ENCODE data around the gene SERTAD4. TPM values are rescaled to one million over a fixed set of nuclear protein-coding genes. Genes with fewer than 3 reads are reported as not detected.

Gene SERTAD4
- total RNA-seq = under 0.01 and 0.15 TPM in 2 replicates

DNA sequence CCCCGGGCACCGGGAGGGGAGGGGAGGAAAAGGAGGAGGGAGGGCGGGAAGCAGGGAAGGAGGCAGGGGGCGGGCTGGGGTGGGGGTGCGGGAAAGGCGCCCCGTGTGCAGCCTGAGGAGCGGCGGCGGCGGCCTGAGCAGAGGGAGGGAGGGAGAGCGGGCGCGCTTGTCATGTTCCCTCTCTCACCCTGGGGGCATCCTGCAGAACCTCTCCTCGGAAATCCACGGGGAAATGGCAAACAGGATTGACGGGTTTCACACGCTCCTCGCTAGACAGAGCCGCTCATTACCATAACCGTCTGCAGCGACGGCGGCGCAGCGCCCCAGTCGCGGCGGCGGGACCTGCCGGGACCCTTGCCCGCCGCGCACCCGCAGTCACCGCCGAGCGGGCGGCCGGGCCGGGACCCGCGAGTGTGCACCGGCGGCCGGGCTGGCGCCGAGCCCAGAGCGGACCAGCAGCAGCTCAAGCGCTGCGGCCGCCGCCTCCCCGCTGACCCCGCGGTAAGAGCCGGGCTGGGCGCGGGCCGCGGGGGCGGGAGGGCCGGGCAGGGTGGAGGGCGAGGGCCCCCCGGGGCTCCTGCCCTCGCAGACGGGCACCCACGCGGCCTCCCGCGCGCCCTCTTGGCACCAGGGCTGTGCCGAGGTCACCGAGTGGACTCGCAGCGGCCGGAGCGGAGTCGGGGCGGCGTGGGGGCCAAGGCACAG lies at the start of gene SERTAD4:
TSS of gene SERTAD4 (plus strand) at position 286 of the 705 bp plus-strand sequence. CDS start 5,165 bp downstream, outside the sequence.

Other genes with a start within 250 kb of the SERTAD4 start
- 1.3 and 1.5 TPM in 2 replicates for gene HHAT, start 96.1 kb downstream of the SERTAD4 start, total RNA-seq